Keratinocyte (primary cell): Measurements from ENCODE around the gene WDSUB1.

Experiments used
- EZH2 ChIP-seq: IDR thresholded peaks from one replicate; pipeline ENCODE4 v1.6.1; 2012; ENCODE audit warnings: inconsistent platforms, mild to moderate bottlenecking, low read length, moderate library complexity
- TF ChIP-seq, protein P1 (sequence below), 3 experiments: IDR thresholded peaks in 1 of 3; conservative IDR thresholded peaks in 1 of 3; optimal IDR thresholded peaks in 1 of 3; 2 replicates in 2 of 3; 3 replicates in 1 of 3; pipeline versions ENCODE3 to v1.5.1; 2011; ENCODE audit warnings: low read length in 3 of 3, mild to moderate bottlenecking in 3 of 3, moderate library complexity in 2 of 3, control low read depth in 1 of 3, inconsistent platforms in 1 of 3; ENCODE audit not compliant: insufficient read depth in 2 of 3; ENCODE audit errors: extremely low read depth in 1 of 3

DNA sequence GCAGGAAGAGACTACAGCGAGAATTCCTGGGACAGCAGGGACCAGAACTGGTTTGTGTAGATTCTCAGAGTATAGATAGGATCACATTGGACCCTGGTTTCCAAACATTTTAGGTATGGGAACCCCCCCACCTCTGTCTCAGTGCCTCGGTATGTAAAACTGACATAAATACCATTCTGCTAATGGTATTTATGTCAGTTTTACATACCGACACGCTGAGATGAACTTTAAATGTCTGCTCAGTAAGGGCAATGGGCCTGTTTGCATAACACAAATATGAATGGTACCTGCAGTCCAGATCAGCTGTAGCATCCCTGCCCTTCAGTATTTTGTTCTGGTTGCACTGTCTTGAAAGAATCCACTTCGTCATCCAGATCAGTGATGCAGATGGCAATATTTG, 73.2 kb downstream of the WDSUB1 start:
- TF ChIP-seq, protein P1, sequence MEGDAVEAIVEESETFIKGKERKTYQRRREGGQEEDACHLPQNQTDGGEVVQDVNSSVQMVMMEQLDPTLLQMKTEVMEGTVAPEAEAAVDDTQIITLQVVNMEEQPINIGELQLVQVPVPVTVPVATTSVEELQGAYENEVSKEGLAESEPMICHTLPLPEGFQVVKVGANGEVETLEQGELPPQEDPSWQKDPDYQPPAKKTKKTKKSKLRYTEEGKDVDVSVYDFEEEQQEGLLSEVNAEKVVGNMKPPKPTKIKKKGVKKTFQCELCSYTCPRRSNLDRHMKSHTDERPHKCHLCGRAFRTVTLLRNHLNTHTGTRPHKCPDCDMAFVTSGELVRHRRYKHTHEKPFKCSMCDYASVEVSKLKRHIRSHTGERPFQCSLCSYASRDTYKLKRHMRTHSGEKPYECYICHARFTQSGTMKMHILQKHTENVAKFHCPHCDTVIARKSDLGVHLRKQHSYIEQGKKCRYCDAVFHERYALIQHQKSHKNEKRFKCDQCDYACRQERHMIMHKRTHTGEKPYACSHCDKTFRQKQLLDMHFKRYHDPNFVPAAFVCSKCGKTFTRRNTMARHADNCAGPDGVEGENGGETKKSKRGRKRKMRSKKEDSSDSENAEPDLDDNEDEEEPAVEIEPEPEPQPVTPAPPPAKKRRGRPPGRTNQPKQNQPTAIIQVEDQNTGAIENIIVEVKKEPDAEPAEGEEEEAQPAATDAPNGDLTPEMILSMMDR (optimal IDR thresholded peaks at IDR 0.05 in 1 of 3, IDR thresholded peaks at IDR 0.05 in 1 of 3, conservative IDR thresholded peaks at IDR 0.05 in 1 of 3; ENCODE audit: extremely low read depth in 1 of 3, insufficient read depth in 2 of 3, low read length in 3 of 3): no peak
- no peak for TF ChIP-seq EZH2
